Transverse colon (tissue), 4 donors: ENCODE results near the gene F9. TPM values are rescaled to one million over a fixed set of nuclear protein-coding genes. Genes with fewer than 3 reads are reported as not detected.

Source experiments
- DNase-seq: peaks from one replicate; pipeline ENCODE4 v3.0.0-alpha.2; 2019
- H3K27ac ChIP-seq, 4 donors: fragments of 200-600 bp; sonication (generic); 2 replicates each; pipeline ENCODE4 v1.5.1; 2016 to 2018; ENCODE audit warnings: inconsistent platforms in 4 of 4
- H3K27me3 ChIP-seq: fragments of 200-600 bp; sonication (generic); 2 replicates; pipeline ENCODE4 v1.5.1; 2017; ENCODE audit warnings: inconsistent platforms
- H3K36me3 ChIP-seq, 4 donors: fragments of 200-600 bp; sonication (generic); 2 replicates each; pipeline ENCODE4 v1.5.1; 2017 to 2019; ENCODE audit warnings: inconsistent platforms in 4 of 4
- H3K4me1 ChIP-seq, 4 donors: fragments of 200-600 bp; sonication (generic); 2 replicates each; pipeline ENCODE4 v1.5.1; 2017 to 2020; ENCODE audit warnings: inconsistent platforms in 4 of 4
- H3K4me3 ChIP-seq, 4 donors: fragments of 200-600 bp; sonication (generic); 1 replicate in 1 of 4; 2 replicates in 3 of 4; pipeline versions ENCODE4 v1.5.1 to v1.6.1; 2017 to 2019; ENCODE audit warnings: inconsistent platforms in 4 of 4
- H3K9me3 ChIP-seq, 2 donors: fragments of 200-600 bp; sonication (generic); 2 replicates each; pipeline ENCODE4 v1.5.1; 2017 to 2019; ENCODE audit warnings: inconsistent platforms in 2 of 2
- EP300 ChIP-seq: sonication (generic); formaldehyde crosslinking; IDR thresholded peaks from one replicate; pipeline ENCODE4 v1.6.1; 2017; ENCODE audit warnings: antibody characterized with exemption, low read depth
- POLR2A ChIP-seq: fragments of 450-650 bp; IDR thresholded peaks from one replicate; pipeline ENCODE4 v1.6.1; 2016; ENCODE audit warnings: antibody characterized with exemption, mild to moderate bottlenecking, moderate library complexity
- POLR2AphosphoS5 ChIP-seq, 3 donors: sonication (generic); formaldehyde crosslinking; IDR thresholded peaks; one replicate each; pipeline ENCODE4 v1.6.1; 2016; ENCODE audit warnings: antibody characterized with exemption in 3 of 3
- WGBS, 2 donors: methylation state at CpG; one replicate each; pipeline ENCODE4 v1.1.5; 2018; ENCODE audit warnings: low coverage in 1 of 2; 5-methylcytosine and 5-hydroxymethylcytosine counted together
- in situ Hi-C, 4 donors: fragments of 200-750 bp; cut with MboI; loops; one replicate each; pipeline versions ENCODE4 v1.15.0 to v1.15.1; 2017; ENCODE audit warnings: low sequenced_read_pairs in 3 of 4, low pct_ligation_motif_present in 1 of 4, low pct_unique_long_range_greater_than_20kb in 1 of 4
- intact Hi-C: fragments of 100-400 bp; cut with DNase I; formaldehyde crosslinking; loops from one replicate; pipeline ENCODE4 v1.15.1; 2023; ENCODE audit warnings: low total_unique reads
- total RNA-seq, 4 donors: library from RNA; depleted of rRNA; stranded (reverse); fragments of >200 nt; gene quantifications; one replicate each; pipeline ENCODE4 v1.1.0, GENCODE V29; 2016
- TF ChIP-seq, protein P1 (sequence below), 5 experiments: fragments of 200-600 bp in 3 of 5; fragments of 450-650 bp in 2 of 5; sonication (generic) in 3 of 5; IDR thresholded peaks; 1 replicate in 2 of 5; 2 replicates in 3 of 5; pipeline ENCODE4 v1.5.1; 2016 to 2017; ENCODE audit warnings: antibody characterized with exemption in 5 of 5, inconsistent platforms in 3 of 5, mild to moderate bottlenecking in 2 of 5, moderate library complexity in 1 of 5

F9 gene
- total RNA-seq, 4 donors from 2014 or later, result not detected

DNA sequence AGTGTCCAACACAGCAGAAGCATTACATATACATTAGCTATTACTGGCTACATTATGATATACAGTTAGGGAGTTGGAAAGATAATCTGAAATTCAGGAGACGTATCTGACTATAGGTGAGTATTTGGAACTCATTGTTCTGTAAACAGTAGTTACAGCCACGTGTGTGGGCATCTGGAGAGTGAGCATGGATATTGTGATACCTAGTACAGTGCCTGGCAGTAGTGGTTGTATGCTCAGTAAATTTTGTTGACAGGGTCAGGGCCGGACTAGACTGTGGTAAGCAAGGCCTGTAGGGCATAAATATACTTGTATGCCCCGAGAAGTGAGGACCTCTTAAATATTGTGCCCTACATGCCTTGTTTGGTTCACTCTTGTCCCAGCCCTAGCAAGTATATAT lies 2.9 kb downstream of the F9 start:
- intact Hi-C loops (no loop called here), in situ Hi-C loops (no loop called here)
- 0 to 61% methylated on average over 1 to 4 of the region's 4 CpGs for WGBS, 2 donors
- no peaks in the 10 kb centered on the region for H3K9me3 ChIP-seq
- H3K4me3 ChIP-seq, result no peak overlapping the region
- H3K27me3 ChIP-seq, result no peaks in the 10 kb centered on the region
- no peak for DNase-seq
- no peaks in the 10 kb centered on the region for H3K4me1 ChIP-seq
- H3K27ac ChIP-seq, result no peak overlapping the region
- H3K36me3 ChIP-seq, result no peaks in the 10 kb centered on the region
- TF ChIP-seq, protein P1, sequence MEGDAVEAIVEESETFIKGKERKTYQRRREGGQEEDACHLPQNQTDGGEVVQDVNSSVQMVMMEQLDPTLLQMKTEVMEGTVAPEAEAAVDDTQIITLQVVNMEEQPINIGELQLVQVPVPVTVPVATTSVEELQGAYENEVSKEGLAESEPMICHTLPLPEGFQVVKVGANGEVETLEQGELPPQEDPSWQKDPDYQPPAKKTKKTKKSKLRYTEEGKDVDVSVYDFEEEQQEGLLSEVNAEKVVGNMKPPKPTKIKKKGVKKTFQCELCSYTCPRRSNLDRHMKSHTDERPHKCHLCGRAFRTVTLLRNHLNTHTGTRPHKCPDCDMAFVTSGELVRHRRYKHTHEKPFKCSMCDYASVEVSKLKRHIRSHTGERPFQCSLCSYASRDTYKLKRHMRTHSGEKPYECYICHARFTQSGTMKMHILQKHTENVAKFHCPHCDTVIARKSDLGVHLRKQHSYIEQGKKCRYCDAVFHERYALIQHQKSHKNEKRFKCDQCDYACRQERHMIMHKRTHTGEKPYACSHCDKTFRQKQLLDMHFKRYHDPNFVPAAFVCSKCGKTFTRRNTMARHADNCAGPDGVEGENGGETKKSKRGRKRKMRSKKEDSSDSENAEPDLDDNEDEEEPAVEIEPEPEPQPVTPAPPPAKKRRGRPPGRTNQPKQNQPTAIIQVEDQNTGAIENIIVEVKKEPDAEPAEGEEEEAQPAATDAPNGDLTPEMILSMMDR (IDR thresholded peaks at IDR 0.05), result no peak
- TF ChIP-seq POLR2A, result no peak
- no peak for TF ChIP-seq POLR2AphosphoS5 (IDR thresholded peaks at IDR 0.05)
- TF ChIP-seq EP300, result no peak

DNA sequence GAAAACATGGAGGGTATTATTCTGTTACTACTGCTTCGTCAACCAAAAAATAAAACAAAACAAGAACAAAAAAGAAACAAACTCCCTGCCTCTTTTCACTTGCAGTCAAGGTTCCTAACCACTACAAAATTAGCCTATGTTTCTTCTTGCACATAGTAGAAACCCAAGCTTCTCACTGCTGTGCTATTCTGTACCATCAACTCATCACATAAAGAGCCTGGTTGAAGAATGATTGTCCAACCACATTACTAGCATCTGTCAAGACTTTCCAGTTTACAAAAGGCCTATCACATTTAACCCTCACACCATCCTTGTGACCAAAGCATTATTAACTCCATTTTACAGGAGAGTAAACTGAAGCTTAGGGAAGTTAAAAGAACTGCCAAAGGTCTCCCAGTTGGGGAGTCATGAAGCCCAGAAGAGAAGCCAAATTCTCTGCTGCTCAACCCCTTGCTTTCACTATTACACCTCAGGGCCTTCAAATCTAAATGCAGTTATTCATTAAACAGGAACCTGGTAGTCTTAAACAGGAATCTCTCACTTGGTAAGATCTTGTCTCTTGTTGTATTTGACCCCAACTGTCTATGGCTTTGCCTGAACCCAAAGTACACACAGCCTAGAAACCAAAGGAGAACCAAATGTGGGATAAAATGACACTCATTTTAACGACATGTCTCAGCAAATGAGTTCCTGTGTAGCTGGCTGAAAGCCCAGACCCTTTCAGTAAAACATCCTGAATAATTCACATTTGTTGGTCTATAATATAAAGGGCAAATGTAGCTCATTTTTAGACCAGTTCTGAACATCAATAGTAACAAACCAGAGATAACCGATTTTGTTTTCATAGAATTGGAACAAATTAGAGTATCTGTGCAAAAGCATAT lies 8.6 kb downstream of the F9 start:
- intact Hi-C loops (no loop called here), in situ Hi-C loops (no loop called here)
- Histone ChIP-seq H3K36me3 (no peaks in the 10 kb centered on the region), H3K27me3 (no peaks in the 10 kb centered on the region), H3K4me1 (no peaks in the 10 kb centered on the region), H3K9me3 (no peaks in the 10 kb centered on the region), H3K4me3 (no peak overlapping the region), H3K27ac (no peak overlapping the region)
- WGBS, 2 donors, result 58% methylated on average over 3 of the region's 3 CpGs; no CpG with 5 or more reads in 1 of the 2 donors
- DNase-seq, result no peak
- TF ChIP-seq EP300 (no peak), POLR2AphosphoS5 (IDR thresholded peaks at IDR 0.05) (no peak), POLR2A (no peak)
- TF ChIP-seq, protein P1 (IDR thresholded peaks at IDR 0.05), result no peak

DNA sequence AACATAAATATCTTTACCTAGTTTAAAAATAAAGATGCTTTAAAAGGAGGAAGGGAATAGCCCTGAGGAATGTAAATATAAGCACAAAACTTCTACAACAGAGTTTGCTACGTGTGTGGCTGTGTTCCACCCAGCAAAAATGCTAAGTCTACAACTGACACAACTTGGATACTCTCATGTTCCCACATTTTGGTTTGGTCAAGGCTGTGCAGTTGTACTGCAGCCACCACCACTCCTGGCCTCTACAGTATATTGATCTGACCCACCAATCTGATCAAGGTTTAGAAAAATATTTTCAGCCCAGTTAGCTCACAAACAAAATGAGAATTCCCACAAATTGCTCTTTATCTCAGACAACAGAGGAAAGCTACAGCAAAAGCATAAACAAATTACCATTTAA lies 12.1 kb downstream of the F9 start:
- Histone ChIP-seq H3K27ac (no peak overlapping the region), H3K27me3 (no peaks in the 10 kb centered on the region), H3K36me3 (no peaks in the 10 kb centered on the region), H3K4me1 (no peaks in the 10 kb centered on the region), H3K4me3 (no peak overlapping the region), H3K9me3 (no peaks in the 10 kb centered on the region)
- DNase-seq, result no peak
- TF ChIP-seq POLR2AphosphoS5 (IDR thresholded peaks at IDR 0.05) (no peak), POLR2A (no peak), EP300 (no peak)
- TF ChIP-seq, protein P1 (IDR thresholded peaks at IDR 0.05), result no peak
- intact Hi-C loops, result no loop called here
- in situ Hi-C loops, result no loop called here
- 30% methylated on average over 1 of the region's 1 CpG; no CpG with 5 or more reads in 1 of the 2 donors for WGBS, 2 donors

DNA sequence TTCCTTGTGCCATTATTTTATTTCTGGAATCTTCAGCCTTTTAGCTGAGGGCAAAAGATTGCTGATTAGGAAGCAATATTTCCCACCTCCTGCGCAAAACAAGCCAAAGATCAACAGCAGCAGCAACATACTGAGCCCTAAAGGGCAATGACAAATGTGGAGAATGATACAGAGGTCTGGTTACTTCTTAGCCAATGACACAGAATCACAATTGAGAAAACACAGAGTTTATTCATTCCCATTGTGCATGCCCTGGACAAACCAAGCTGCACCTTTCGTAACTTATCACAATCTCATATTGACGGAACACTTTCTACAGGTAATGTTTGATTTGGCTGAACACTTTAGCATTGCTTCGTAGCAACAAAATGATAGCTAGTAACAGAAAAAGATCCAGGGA lies 13.4 kb downstream of the F9 start:
- Histone ChIP-seq H3K4me3 (no peak overlapping the region), H3K36me3 (no peaks in the 10 kb centered on the region), H3K27ac (no peak overlapping the region), H3K27me3 (no peaks in the 10 kb centered on the region), H3K9me3 (no peaks in the 10 kb centered on the region), H3K4me1 (no peaks in the 10 kb centered on the region)
- TF ChIP-seq POLR2AphosphoS5 (IDR thresholded peaks at IDR 0.05), result no peak
- TF ChIP-seq POLR2A, result no peak
- no peak for TF ChIP-seq EP300
- TF ChIP-seq, protein P1 (IDR thresholded peaks at IDR 0.05), result no peak
- in situ Hi-C loops, result no loop called here
- DNase-seq, result no peak
- intact Hi-C loops, result no loop called here
- 88% methylated on average over 4 of the region's 4 CpGs; no CpG with 5 or more reads in 1 of the 2 donors for WGBS, 2 donors
